Mesothelial cell of epicardium (in vitro differentiated cells): Measurements from ENCODE around the gene SLC12A6. TPM values are rescaled to one million over a fixed set of nuclear protein-coding genes. Genes with fewer than 3 reads are reported as not detected.

Source experiments
- DNase-seq, 2 experiments: peaks; one replicate each; pipeline ENCODE4 v3.0.0; 2021; ENCODE audit warnings: low spot score in 2 of 2; ENCODE audit not compliant: unreplicated experiment in 2 of 2
- H3K27ac Mint-ChIP-seq: 2 replicates; pipeline ENCODE4 v1.8.0; 2021; ENCODE audit warnings: mixed read lengths
- H3K27me3 Mint-ChIP-seq: 2 replicates; pipeline ENCODE4 v1.8.0; 2021; ENCODE audit warnings: low read depth, mixed read lengths
- H3K36me3 Mint-ChIP-seq: 2 replicates; pipeline ENCODE4 v1.8.0; 2021; ENCODE audit warnings: mixed read lengths
- H3K4me1 Mint-ChIP-seq: 2 replicates; pipeline ENCODE4 v1.8.0; 2021; ENCODE audit warnings: mixed read lengths
- H3K4me3 Mint-ChIP-seq: 2 replicates; pipeline ENCODE4 v1.8.0; 2021; ENCODE audit warnings: mild to moderate bottlenecking, moderate library complexity, mixed read lengths
- H3K9me3 Mint-ChIP-seq: 2 replicates; pipeline ENCODE4 v1.8.0; 2021; ENCODE audit warnings: mixed read lengths
- total RNA-seq: library from RNA; stranded (reverse); gene quantifications from 3 replicates; pipeline ENCODE4 v1.2.1, GENCODE V29; 2021
- TF ChIP-seq, protein P1 (sequence below): fragments of 200-600 bp; sonication (generic); IDR thresholded peaks from one replicate; pipeline ENCODE4 v1.5.0; 2021; ENCODE audit warnings: antibody characterized with exemption; ENCODE audit not compliant: unreplicated experiment

Gene SLC12A6
- total RNA-seq, 1 donor from 2014 or later = 23.7 TPM

GRCh38 chr15:34318277-34319079 is 19.1 kb downstream of the SLC12A6 start:
- TF ChIP-seq, protein P1, sequence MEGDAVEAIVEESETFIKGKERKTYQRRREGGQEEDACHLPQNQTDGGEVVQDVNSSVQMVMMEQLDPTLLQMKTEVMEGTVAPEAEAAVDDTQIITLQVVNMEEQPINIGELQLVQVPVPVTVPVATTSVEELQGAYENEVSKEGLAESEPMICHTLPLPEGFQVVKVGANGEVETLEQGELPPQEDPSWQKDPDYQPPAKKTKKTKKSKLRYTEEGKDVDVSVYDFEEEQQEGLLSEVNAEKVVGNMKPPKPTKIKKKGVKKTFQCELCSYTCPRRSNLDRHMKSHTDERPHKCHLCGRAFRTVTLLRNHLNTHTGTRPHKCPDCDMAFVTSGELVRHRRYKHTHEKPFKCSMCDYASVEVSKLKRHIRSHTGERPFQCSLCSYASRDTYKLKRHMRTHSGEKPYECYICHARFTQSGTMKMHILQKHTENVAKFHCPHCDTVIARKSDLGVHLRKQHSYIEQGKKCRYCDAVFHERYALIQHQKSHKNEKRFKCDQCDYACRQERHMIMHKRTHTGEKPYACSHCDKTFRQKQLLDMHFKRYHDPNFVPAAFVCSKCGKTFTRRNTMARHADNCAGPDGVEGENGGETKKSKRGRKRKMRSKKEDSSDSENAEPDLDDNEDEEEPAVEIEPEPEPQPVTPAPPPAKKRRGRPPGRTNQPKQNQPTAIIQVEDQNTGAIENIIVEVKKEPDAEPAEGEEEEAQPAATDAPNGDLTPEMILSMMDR = no peak
- Mint-ChIP-seq H3K4me1 (peaks cover 18% of the 10 kb centered on the region), H3K27me3 (no peaks in the 10 kb centered on the region), H3K36me3 (peaks cover 3% of the 10 kb centered on the region), H3K27ac (peak overlapping the region; percentile 59), H3K9me3 (peaks cover 4% of the 10 kb centered on the region), H3K4me3 (peak overlapping the region; percentile 74)
- DNase-seq = no peak

DNA sequence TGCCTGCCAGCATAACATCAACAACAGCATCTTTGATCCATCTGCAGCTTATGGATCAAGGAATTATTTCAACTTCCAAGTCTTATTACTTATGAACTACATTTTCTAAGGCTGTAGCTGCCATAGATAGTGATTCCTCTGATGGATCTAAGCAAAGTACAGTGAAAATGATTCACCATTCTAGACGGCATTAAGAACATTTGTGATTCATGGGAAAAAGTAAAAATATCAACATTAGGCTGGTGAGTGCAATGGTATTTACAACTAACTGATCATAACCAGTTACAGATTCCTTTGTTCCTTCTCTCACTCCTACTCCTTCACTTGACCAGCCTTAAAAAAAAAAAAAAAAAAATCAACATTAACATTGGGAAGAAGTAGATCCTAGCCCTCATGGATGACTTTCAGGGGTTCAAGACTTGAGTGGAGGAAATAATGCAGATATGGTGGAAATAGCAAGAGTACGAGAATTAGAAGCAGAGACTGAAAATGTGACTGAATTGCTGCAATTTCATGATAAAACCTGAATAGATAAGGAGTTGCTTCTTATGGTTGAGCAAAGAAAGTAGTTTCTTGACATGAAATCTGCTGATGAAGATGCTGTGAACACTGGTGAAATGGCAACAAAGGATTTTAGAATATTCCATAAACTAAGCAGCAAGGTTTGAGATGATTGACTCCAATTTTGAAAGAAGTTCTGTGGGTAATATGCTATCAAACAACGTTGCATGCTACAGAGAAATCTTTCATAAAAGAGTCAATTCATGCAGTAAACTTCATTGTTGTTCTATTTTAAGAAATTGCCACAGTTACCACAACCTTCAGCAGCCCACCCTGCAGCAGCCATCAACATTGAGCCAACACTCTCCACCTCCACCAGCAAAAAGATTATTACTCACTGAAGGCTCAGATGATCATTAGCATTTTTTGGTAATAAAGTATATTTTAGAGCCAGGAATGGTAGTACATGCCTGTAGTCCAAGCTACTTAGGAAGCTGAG is 22.8 kb downstream of the SLC12A6 start:
- TF ChIP-seq, protein P1 = no peak
- no peak for DNase-seq
- H3K27ac Mint-ChIP-seq = no peak overlapping the region
- no peaks in the 10 kb centered on the region for H3K9me3 Mint-ChIP-seq
- H3K4me1 Mint-ChIP-seq = peaks cover 18% of the 10 kb centered on the region
- H3K27me3 Mint-ChIP-seq = no peaks in the 10 kb centered on the region
- H3K4me3 Mint-ChIP-seq = no peak overlapping the region
- peaks cover 2% of the 10 kb centered on the region for H3K36me3 Mint-ChIP-seq

DNA sequence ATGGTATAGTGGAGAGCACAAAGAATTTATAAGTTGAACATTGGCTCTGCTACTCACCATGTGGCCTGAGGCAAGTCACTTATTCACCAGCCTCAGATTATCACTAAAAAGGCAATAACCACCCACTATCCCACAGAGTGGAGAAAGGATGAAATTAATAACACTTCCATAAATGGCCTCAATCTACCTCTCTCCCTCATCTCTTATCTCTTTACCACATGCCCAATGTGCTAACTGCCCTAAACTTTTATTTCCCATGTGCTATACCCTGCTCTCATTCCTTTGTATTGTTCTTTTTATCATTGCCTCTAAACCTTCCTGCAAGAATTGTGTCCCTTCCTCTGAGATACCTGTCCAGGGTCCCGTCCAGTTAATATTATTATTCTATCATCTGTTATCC is 26.0 kb downstream of the SLC12A6 start:
- Mint-ChIP-seq H3K9me3 (no peaks in the 10 kb centered on the region), H3K4me1 (peaks cover 1% of the 10 kb centered on the region), H3K27ac (no peak overlapping the region), H3K4me3 (no peak overlapping the region), H3K27me3 (no peaks in the 10 kb centered on the region), H3K36me3 (peaks cover 7% of the 10 kb centered on the region)
- DNase-seq = no peak
- TF ChIP-seq, protein P1 = no peak

DNA sequence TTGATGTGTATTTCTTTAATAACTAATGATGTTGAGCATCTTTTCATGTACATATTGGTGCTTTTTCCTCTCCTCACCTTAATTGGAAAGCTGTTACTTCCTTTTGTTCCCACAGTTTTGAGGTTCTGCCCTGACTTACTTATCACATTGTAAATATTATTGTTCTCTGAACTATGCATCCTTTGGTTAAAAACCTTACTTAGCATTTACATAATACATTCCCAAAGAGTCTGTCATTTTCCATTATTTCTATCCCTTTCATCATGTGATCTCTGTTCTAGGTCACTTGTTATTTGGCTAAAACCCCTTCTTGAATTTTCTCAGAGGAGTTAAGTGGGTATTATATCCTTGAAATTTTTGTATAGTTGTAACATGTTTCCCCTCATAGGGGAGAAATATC is 33.0 kb downstream of the SLC12A6 start:
- H3K36me3 Mint-ChIP-seq = peaks cover 10% of the 10 kb centered on the region
- TF ChIP-seq, protein P1 = no peak
- no peak overlapping the region for H3K4me3 Mint-ChIP-seq
- no peaks in the 10 kb centered on the region for H3K4me1 Mint-ChIP-seq
- H3K27ac Mint-ChIP-seq = no peak overlapping the region
- no peak for DNase-seq
- no peaks in the 10 kb centered on the region for H3K27me3 Mint-ChIP-seq
- no peaks in the 10 kb centered on the region for H3K9me3 Mint-ChIP-seq

DNA sequence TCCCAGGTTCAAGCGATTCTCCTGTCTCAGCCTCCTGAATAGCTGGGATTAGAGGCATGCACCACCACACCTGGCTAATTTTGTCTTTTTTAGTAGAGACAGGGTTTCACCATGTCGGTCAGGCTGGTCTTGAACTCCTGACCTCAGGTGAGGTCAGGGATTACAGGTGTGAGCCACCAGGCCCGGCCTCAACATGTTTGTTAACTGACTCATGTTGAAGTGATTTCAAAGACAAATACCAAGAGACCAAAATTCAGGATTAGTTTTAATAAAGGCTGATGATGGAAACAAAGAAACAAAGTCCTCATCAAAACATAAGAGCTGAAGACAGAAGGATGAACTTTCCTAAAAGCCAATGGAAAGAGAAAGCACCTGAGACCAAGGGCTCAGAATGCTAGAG is 36.5 kb downstream of the SLC12A6 start:
- DNase-seq = no peak
- Mint-ChIP-seq H3K9me3 (no peaks in the 10 kb centered on the region), H3K4me3 (no peak overlapping the region), H3K27ac (no peak overlapping the region), H3K4me1 (no peaks in the 10 kb centered on the region), H3K27me3 (no peaks in the 10 kb centered on the region), H3K36me3 (peaks cover 5% of the 10 kb centered on the region)
- TF ChIP-seq, protein P1 = no peak
